H9 (cell line): ENCODE results near the gene ARFIP1. TPM values are rescaled to one million over a fixed set of nuclear protein-coding genes. Genes with fewer than 3 reads are reported as not detected.

Source experiments
- DNase-seq: peaks from one replicate; pipeline ENCODE4 v3.0.0-alpha.2; 2017
- H2AFZ ChIP-seq: one replicate; pipeline ENCODE4 v1.6.1; 2013; ENCODE audit warnings: mild to moderate bottlenecking, low read length, control low read depth, moderate library complexity
- H2AK5ac ChIP-seq: 2 replicates; pipeline ENCODE4 v1.6.1; 2013; ENCODE audit warnings: low read length, control low read depth, mixed read lengths; ENCODE audit not compliant: insufficient read length
- H2BK120ac ChIP-seq: one replicate; pipeline ENCODE4 v1.6.1; 2013; ENCODE audit warnings: low read depth, mild to moderate bottlenecking, low read length, control low read depth, inconsistent platforms; ENCODE audit not compliant: poor library complexity, severe bottlenecking
- H2BK12ac ChIP-seq: 2 replicates; pipeline ENCODE4 v1.6.1; 2013; ENCODE audit warnings: low read length, control low read depth, mixed read lengths, low read depth; ENCODE audit not compliant: insufficient read length
- H2BK15ac ChIP-seq: 2 replicates; pipeline ENCODE4 v1.6.1; 2013; ENCODE audit warnings: low read depth, low read length, control low read depth
- H2BK20ac ChIP-seq: one replicate; pipeline ENCODE4 v1.6.1; 2013; ENCODE audit warnings: low read depth, mild to moderate bottlenecking, low read length, control low read depth, inconsistent platforms; ENCODE audit not compliant: poor library complexity, severe bottlenecking
- H2BK5ac ChIP-seq: 2 replicates; pipeline ENCODE4 v1.6.1; 2013; ENCODE audit warnings: low read length, control low read depth, mixed read lengths; ENCODE audit not compliant: insufficient read length
- H3K14ac ChIP-seq: 2 replicates; pipeline ENCODE4 v1.6.1; 2013; ENCODE audit warnings: low read length, control low read depth; ENCODE audit not compliant: insufficient read depth
- H3K18ac ChIP-seq: 2 replicates; pipeline ENCODE4 v1.6.1; 2013; ENCODE audit warnings: low read depth, mild to moderate bottlenecking, mixed read lengths, low read length, control low read depth; ENCODE audit not compliant: insufficient read length
- H3K23ac ChIP-seq: 2 replicates; pipeline ENCODE4 v1.6.1; 2013; ENCODE audit warnings: low read length, control low read depth, mixed read lengths, low read depth; ENCODE audit not compliant: insufficient read length
- H3K23me2 ChIP-seq: 2 replicates; pipeline ENCODE4 v1.6.1; 2013; ENCODE audit warnings: low read depth, mild to moderate bottlenecking, mixed read lengths, low read length, control low read depth; ENCODE audit not compliant: insufficient read length, poor library complexity, severe bottlenecking
- H3K27ac ChIP-seq: 2 replicates; pipeline ENCODE4 v1.5.1; 2013; ENCODE audit warnings: low read length, control low read depth, mixed read lengths, low read depth; ENCODE audit not compliant: insufficient read length
- H3K27me3 ChIP-seq: 2 replicates; pipeline ENCODE4 v1.6.1; 2013; ENCODE audit warnings: low read length, control low read depth, inconsistent platforms; ENCODE audit not compliant: insufficient read depth
- H3K4ac ChIP-seq: 2 replicates; pipeline ENCODE4 v1.6.1; 2013; ENCODE audit warnings: low read depth, mild to moderate bottlenecking, control low read depth, inconsistent platforms, low read length, moderate library complexity
- H3K4me1 ChIP-seq: 2 replicates; pipeline ENCODE4 v1.6.1; 2013; ENCODE audit warnings: low read length, control low read depth, inconsistent platforms; ENCODE audit not compliant: insufficient read depth
- H3K4me2 ChIP-seq: 2 replicates; pipeline ENCODE4 v1.6.1; 2013; ENCODE audit warnings: low read length, control low read depth, mixed read lengths; ENCODE audit not compliant: insufficient read length, insufficient read depth
- H3K56ac ChIP-seq: 2 replicates; pipeline ENCODE4 v1.6.1; 2013; ENCODE audit warnings: low read depth, mild to moderate bottlenecking, mixed read lengths, low read length, control low read depth; ENCODE audit not compliant: insufficient read length
- H3K79me1 ChIP-seq: 2 replicates; pipeline ENCODE4 v1.6.1; 2013; ENCODE audit warnings: low read depth, mild to moderate bottlenecking, moderate library complexity, low read length, control low read depth, inconsistent platforms; ENCODE audit not compliant: insufficient read depth, poor library complexity, severe bottlenecking
- H3K79me2 ChIP-seq: 2 replicates; pipeline ENCODE4 v1.6.1; 2013; ENCODE audit warnings: low read length, control low read depth, inconsistent platforms; ENCODE audit not compliant: insufficient read depth
- H3K9ac ChIP-seq: 2 replicates; pipeline ENCODE4 v1.6.1; 2013; ENCODE audit warnings: low read length, control low read depth, mixed read lengths; ENCODE audit not compliant: insufficient read length; ENCODE audit errors: extremely low read depth
- H3K9me3 ChIP-seq: one replicate; pipeline ENCODE4 v1.6.1; 2013; ENCODE audit warnings: low read depth, low read length, inconsistent platforms; ENCODE audit not compliant: control insufficient read depth
- H3T11ph ChIP-seq: one replicate; pipeline ENCODE4 v1.6.1; 2013; ENCODE audit warnings: mild to moderate bottlenecking, low read length, control low read depth, inconsistent platforms
- H4K20me1 ChIP-seq: one replicate; pipeline ENCODE4 v1.6.1; 2013; ENCODE audit not compliant: control insufficient read depth, insufficient read length, insufficient read depth
- H4K5ac ChIP-seq: 2 replicates; pipeline ENCODE4 v1.6.1; 2013; ENCODE audit warnings: low read depth, mild to moderate bottlenecking, mixed read lengths, low read length, control low read depth; ENCODE audit not compliant: insufficient read length
- H4K8ac ChIP-seq: replicated peaks from 2 replicates; pipeline ENCODE4 v1.6.1; 2013; ENCODE audit warnings: low read length, control low read depth, mixed read lengths, low read depth; ENCODE audit not compliant: insufficient read length
- H4K91ac ChIP-seq: 2 replicates; pipeline ENCODE4 v1.6.1; 2013; ENCODE audit warnings: low read depth, mild to moderate bottlenecking, moderate library complexity, mixed read lengths, low read length, control low read depth; ENCODE audit not compliant: insufficient read length
- H3K27ac Mint-ChIP-seq, 3 experiments: 2 replicates in 2 of 3; 3 replicates in 1 of 3; pipeline ENCODE4 v1.8.0; 2020 to 2021; ENCODE audit warnings: mixed read lengths in 3 of 3, mild to moderate bottlenecking in 1 of 3, moderate library complexity in 1 of 3
- H3K27me3 Mint-ChIP-seq: 2 replicates; pipeline ENCODE4 v1.8.0; 2021; ENCODE audit warnings: low read depth, mild to moderate bottlenecking, moderate library complexity, mixed read lengths
- H3K36me3 Mint-ChIP-seq, 3 experiments: 2 replicates in 2 of 3; 3 replicates in 1 of 3; pipeline ENCODE4 v1.8.0; 2020 to 2021; ENCODE audit warnings: low read depth in 3 of 3, mixed read lengths in 3 of 3; ENCODE audit not compliant: insufficient read depth in 1 of 3
- H3K4me1 Mint-ChIP-seq, 2 experiments: 2 replicates each; pipeline ENCODE4 v1.8.0; 2020; ENCODE audit warnings: mixed read lengths in 2 of 2
- H3K4me3 Mint-ChIP-seq, 2 experiments: 2 replicates in 1 of 2; 3 replicates in 1 of 2; pipeline ENCODE4 v1.8.0; 2020 to 2021; ENCODE audit warnings: mild to moderate bottlenecking in 2 of 2, mixed read lengths in 2 of 2, moderate library complexity in 1 of 2
- H3K9me3 Mint-ChIP-seq, 2 experiments: 2 replicates in 1 of 2; 3 replicates in 1 of 2; pipeline ENCODE4 v1.8.0; 2020; ENCODE audit warnings: mild to moderate bottlenecking in 2 of 2, mixed read lengths in 2 of 2, moderate library complexity in 1 of 2
- WGBS: extraction: QIAGEN DNeasy Blood & Tissue Kit; methylation state at CpG from one replicate; pipeline ENCODE4 v1.1.7; 2013; ENCODE audit warnings: missing lambda C conversion rate, low lambda C conversion rate, mixed read lengths; ENCODE audit not compliant: insufficient read length; ENCODE audit errors: extremely low coverage; 5-methylcytosine and 5-hydroxymethylcytosine counted together
- total RNA-seq: library from RNA; stranded (reverse); gene quantifications from 2 replicates; pipeline ENCODE4 v1.2.1, GENCODE V29; 2021
- TF ChIP-seq, protein P1 (sequence below): fragments of 200-600 bp; sonication (generic); conservative IDR thresholded peaks from 3 replicates; pipeline ENCODE4 v1.8.0; 2021; ENCODE audit warnings: antibody characterized with exemption, mild to moderate bottlenecking

The ARFIP1 gene
- total RNA-seq, 1 experiment from 2014 or later = 30.8 TPM

DNA sequence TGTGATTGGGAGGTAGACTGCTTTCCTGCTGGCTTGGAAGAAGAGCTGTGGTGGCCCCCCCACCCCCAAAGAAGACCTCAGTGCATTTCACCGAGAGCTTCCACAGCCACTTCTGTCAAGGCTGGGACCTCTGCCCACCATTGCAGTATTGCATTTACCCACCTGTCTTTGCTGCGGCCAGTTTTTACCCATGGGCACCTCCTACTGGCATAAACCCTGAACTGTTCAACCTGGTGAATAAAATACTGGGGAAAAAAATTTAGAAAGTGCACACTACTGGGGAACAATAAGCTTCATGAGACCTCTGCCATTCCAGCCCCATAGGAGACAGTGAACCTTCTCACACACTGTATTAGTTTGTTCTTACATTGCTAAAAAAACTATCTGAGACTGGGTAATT is 40.3 kb downstream of the ARFIP1 start:
- Mint-ChIP-seq H3K9me3 (peaks cover 14 to 16% of the 10 kb centered on the region in 2 experiments; a peak in 4 of 5 replicates), H3K36me3 (peaks cover 18 to 42% (median 29%) of the 10 kb centered on the region in 3 experiments), H3K27ac (no peak overlapping the region), H3K4me1 (peaks cover 4 to 14% of the 10 kb centered on the region in 2 experiments; a peak in 2 of 4 replicates), H3K4me3 (no peak overlapping the region), H3K27me3 (no peaks in the 10 kb centered on the region)
- H3T11ph ChIP-seq = no peak overlapping the region
- no peak overlapping the region for H4K8ac ChIP-seq
- DNase-seq = no peak
- no peaks in the 10 kb centered on the region for H4K20me1 ChIP-seq
- H3K4me1 ChIP-seq = no peaks in the 10 kb centered on the region
- no peaks in the 10 kb centered on the region for H3K79me2 ChIP-seq
- no CpG with 5 or more reads among the region's 2 CpGs for WGBS
- H4K5ac ChIP-seq = no peak overlapping the region
- H3K27me3 ChIP-seq = no peaks in the 10 kb centered on the region
- no peak overlapping the region for H2AK5ac ChIP-seq
- H2BK15ac ChIP-seq = no peak overlapping the region
- no peak overlapping the region for H4K91ac ChIP-seq
- no peak overlapping the region for H2BK12ac ChIP-seq
- no peaks in the 10 kb centered on the region for H3K9me3 ChIP-seq
- no peak overlapping the region for H2BK20ac ChIP-seq
- H3K14ac ChIP-seq = no peak overlapping the region
- H3K4me2 ChIP-seq = no peak overlapping the region
- no peaks in the 10 kb centered on the region for H3K79me1 ChIP-seq
- TF ChIP-seq, protein P1, sequence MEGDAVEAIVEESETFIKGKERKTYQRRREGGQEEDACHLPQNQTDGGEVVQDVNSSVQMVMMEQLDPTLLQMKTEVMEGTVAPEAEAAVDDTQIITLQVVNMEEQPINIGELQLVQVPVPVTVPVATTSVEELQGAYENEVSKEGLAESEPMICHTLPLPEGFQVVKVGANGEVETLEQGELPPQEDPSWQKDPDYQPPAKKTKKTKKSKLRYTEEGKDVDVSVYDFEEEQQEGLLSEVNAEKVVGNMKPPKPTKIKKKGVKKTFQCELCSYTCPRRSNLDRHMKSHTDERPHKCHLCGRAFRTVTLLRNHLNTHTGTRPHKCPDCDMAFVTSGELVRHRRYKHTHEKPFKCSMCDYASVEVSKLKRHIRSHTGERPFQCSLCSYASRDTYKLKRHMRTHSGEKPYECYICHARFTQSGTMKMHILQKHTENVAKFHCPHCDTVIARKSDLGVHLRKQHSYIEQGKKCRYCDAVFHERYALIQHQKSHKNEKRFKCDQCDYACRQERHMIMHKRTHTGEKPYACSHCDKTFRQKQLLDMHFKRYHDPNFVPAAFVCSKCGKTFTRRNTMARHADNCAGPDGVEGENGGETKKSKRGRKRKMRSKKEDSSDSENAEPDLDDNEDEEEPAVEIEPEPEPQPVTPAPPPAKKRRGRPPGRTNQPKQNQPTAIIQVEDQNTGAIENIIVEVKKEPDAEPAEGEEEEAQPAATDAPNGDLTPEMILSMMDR = peak; percentile 39; the same call in 2 of the 3 replicates
- H2BK5ac ChIP-seq = no peak overlapping the region
- no peak overlapping the region for H3K9ac ChIP-seq
- H3K27ac ChIP-seq = no peak overlapping the region
- H3K23me2 ChIP-seq = no peaks in the 10 kb centered on the region
- H2AFZ ChIP-seq = no peak overlapping the region
- no peak overlapping the region for H3K18ac ChIP-seq
- no peak overlapping the region for H2BK120ac ChIP-seq
- no peak overlapping the region for H3K56ac ChIP-seq
- H3K4ac ChIP-seq = no peak overlapping the region
- no peak overlapping the region for H3K23ac ChIP-seq
